CD4-positive, alpha-beta T cell treated with Interleukin-4 for 4 hours (primary cell): ENCODE measurements around the gene EDDM13.
A peak's percentile ranks its signal among the peaks of the same experiment; 100 is the strongest.
"Not testable (repeated sequence)": the region's sequence is repeated elsewhere in the genome, so short reads cannot be mapped to it uniquely, and the experiment has no call there.

Experiments used
- DNase-seq: peaks from one replicate; pipeline ENCODE4 v3.0.0-alpha.2; 2020

EDDM13 gene

GRCh38 chr19:56272161-56272798, at the start of gene EDDM13:
Gene EDDM13 (plus strand): TSS chr19:56272748. CDS start chr19:56272835, 87 bp downstream.
- no peak for DNase-seq

- no peak for DNase-seq
Observed at GRCh38 chr19:56222901-56223300, 49.6 kb upstream of the EDDM13 start.

- DNase-seq = no peak
Observed at GRCh38 chr19:56223481-56223880, 49.1 kb upstream of the EDDM13 start.

GRCh38 chr19:56245121-56245740, 27.3 kb upstream of the EDDM13 start:
- DNase-seq = no peak

GRCh38 chr19:56245764-56246163, 26.8 kb upstream of the EDDM13 start:
- not testable (repeated sequence) for DNase-seq

- DNase-seq = not testable (repeated sequence)
Observed at GRCh38 chr19:56248736-56249338, 23.7 kb upstream of the EDDM13 start.

- peak; percentile 51 for DNase-seq
Observed at GRCh38 chr19:56252699-56253422, 19.7 kb upstream of the EDDM13 start.

GRCh38 chr19:56253737-56254136, 18.8 kb upstream of the EDDM13 start:
- DNase-seq = peak; percentile 43

GRCh38 chr19:56258272-56258671, 14.3 kb upstream of the EDDM13 start:
- no peak for DNase-seq

GRCh38 chr19:56261145-56261544, 11.4 kb upstream of the EDDM13 start:
- DNase-seq = no peak

GRCh38 chr19:56261932-56262331, 10.6 kb upstream of the EDDM13 start:
- not testable (repeated sequence) for DNase-seq

- no peak for DNase-seq
Observed at GRCh38 chr19:56263319-56263718, 9.2 kb upstream of the EDDM13 start.

GRCh38 chr19:56266051-56266450, 6.5 kb upstream of the EDDM13 start:
- no peak for DNase-seq

- DNase-seq = no peak
Observed at GRCh38 chr19:56269348-56269747, 3.2 kb upstream of the EDDM13 start.

GRCh38 chr19:56270676-56271075, 1.9 kb upstream of the EDDM13 start:
- DNase-seq = peak; percentile 14

GRCh38 chr19:56271151-56271550, 1.4 kb upstream of the EDDM13 start:
- DNase-seq = no peak

- DNase-seq = no peak
Observed at GRCh38 chr19:56273563-56274117, 1.1 kb downstream of the EDDM13 start.

- DNase-seq = no peak
Observed at GRCh38 chr19:56282809-56283208, 10.3 kb downstream of the EDDM13 start.

- no peak for DNase-seq
Observed at GRCh38 chr19:56284746-56285145, 12.2 kb downstream of the EDDM13 start.

- no peak for DNase-seq
Observed at GRCh38 chr19:56290104-56290503, 17.6 kb downstream of the EDDM13 start.

GRCh38 chr19:56291867-56292266, 19.3 kb downstream of the EDDM13 start:
- DNase-seq = no peak

GRCh38 chr19:56294549-56294948, 22.0 kb downstream of the EDDM13 start:
- DNase-seq = no peak
